IMR-90 (cell line): ENCODE measurements around the gene TRAF3IP3. TPM values are rescaled to one million over a fixed set of nuclear protein-coding genes. Genes with fewer than 3 reads are reported as not detected.
A peak's percentile ranks its signal among the peaks of the same experiment; 100 is the strongest.

ENCODE experiments used
- MAZ ChIP-seq: IDR thresholded peaks from 2 replicates; pipeline ENCODE4 v1.6.1; 2012; ENCODE audit warnings: low read depth, mild to moderate bottlenecking, low read length, improper control_type of control experiment, moderate library complexity, borderline replicate concordance
- POLR2A ChIP-seq: IDR thresholded peaks from 2 replicates; pipeline ENCODE4 v1.6.1; 2012; ENCODE audit warnings: mild to moderate bottlenecking, low read depth, low read length
- RCOR1 ChIP-seq: IDR thresholded peaks from 2 replicates; pipeline ENCODE4 v1.6.1; 2012; ENCODE audit warnings: mild to moderate bottlenecking, low read length, improper control_type of control experiment; ENCODE audit not compliant: insufficient replicate concordance
- polyA plus RNA-seq, 3 experiments: library from polyadenylated mRNA; depleted of rRNA; stranded (reverse); fragments of >200 nt; gene quantifications; 2 replicates each; pipeline ENCODE4 v1.2.3, GENCODE V29; 2012; ENCODE audit warnings: low replicate concordance in 1 of 3
- total RNA-seq: library from RNA; depleted of rRNA; stranded (reverse); fragments of >200 nt; gene quantifications from 2 replicates; pipeline ENCODE4 v1.2.3, GENCODE V29; 2012
- TF ChIP-seq, protein P1 (sequence below): fragments of 150-350 bp; IDR thresholded peaks from 2 replicates; pipeline ENCODE4 v1.6.1; 2017; ENCODE audit warnings: mild to moderate bottlenecking, antibody characterized with exemption, low read length, low read depth

TRAF3IP3 gene
- total and polyA plus RNA-seq, 2 of the 4 experiments (the other 2 are of a cell fraction), result 0.12 to 0.18 TPM

DNA sequence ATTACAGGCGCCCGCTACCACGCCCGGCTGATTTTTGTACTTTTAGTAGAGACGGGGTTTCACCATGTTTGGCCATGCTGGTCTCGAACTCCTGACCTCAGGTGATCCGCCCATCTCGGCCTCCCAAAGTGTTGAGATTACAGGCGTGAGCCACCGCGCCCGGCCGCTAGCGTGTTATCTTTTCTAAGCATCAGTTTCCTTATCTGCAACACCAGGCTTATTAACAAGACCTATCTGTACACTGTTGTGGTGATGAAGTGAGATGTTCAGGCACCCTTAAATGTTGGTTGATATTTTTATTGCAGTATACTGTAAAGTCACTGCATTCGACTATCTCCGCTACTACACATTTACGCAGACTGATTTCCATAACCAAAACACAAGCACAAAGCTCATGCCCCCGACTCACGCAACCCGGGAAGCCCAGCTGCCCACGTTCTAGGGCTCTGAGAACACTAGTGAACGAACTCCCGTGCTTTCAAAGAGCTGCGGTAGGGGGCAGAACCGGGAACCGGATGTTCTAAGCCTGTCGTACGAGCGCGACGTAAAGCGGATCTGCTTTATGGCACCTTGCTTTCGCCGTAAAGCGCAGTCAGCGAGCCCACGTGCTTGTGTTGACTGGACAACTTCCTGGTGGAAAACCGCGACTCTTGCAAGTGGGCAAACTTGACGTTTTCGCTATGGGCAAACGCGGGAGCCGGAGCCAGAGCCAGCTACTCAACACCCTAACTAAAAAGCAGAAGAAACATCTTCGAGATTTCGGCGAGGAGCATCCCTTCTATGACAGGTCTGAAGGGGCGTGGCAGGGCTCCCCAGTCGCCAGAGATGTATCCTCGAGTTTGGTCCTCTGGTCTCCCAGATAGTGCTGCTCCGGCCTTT lies 71.8 kb downstream of the TRAF3IP3 start, which contains the start of gene UTP25 (continued):
- TF ChIP-seq, protein P1, sequence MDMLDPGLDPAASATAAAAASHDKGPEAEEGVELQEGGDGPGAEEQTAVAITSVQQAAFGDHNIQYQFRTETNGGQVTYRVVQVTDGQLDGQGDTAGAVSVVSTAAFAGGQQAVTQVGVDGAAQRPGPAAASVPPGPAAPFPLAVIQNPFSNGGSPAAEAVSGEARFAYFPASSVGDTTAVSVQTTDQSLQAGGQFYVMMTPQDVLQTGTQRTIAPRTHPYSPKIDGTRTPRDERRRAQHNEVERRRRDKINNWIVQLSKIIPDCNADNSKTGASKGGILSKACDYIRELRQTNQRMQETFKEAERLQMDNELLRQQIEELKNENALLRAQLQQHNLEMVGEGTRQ, result peak; percentile 86
- no peak for TF ChIP-seq RCOR1
- no peak for TF ChIP-seq MAZ
- no peak for TF ChIP-seq POLR2A
